ENCODE results near the gene LNX1. TPM values are rescaled to one million over a fixed set of nuclear protein-coding genes. Genes with fewer than 3 reads are reported as not detected.

Gene LNX1
- total RNA-seq, 1 donor: 0.43 TPM

DNA sequence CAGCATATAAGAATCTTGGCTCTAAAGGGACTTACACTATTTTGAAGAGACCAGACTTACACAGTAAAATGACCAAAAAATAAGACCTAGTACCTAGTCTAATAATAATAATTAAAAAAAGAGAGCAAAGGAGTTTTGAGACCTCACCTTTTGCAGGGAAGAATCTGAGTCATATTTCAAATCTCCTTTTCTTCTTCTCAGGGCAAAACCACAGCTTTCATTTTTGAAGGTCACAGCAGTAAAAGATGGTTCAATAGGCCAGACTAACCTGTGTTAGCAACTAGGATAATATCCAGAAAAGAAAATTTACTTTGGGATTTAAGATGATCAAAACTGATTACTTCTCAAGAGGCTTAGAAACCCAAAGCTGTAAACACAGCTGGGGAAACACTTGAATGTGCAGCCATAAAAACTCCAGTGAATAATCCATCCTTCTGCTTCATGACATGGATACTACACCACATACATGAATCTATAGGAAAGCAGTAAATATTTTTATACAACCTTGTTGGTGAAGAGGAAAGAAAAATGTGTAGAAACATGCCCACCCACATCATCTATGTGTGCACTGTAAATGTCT is 25.9 kb upstream of the LNX1 start:
- no peak overlapping the region for H3K4me3 ChIP-seq (ENCODE audit: low read depth, low read length)
- peak; percentile 97 for DNase-seq (ENCODE audit: low read depth)
- no peak for TF ChIP-seq CTCF (IDR thresholded peaks at IDR 0.05; ENCODE audit: insufficient read depth, low read depth, low read length)

DNA sequence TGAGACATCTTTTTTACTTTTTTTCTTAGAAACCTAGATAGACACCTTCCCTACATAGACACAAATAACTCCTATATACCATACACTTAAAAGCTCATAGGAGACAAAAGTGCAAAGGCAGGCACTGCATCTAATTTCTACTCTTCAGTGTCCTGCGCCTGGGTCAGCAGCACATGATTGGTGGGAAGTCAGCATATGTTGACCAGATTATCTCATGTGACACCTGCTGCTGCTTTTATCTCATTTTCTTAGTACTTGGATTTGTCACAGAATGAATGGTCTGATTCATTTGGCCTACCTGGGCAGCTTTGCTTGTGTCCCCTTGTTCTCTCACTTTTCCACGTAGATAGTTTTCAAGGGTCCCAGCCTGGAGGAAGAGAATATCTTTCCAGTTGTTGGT is 24.9 kb upstream of the LNX1 start:
- no peak for TF ChIP-seq CTCF (IDR thresholded peaks at IDR 0.05; ENCODE audit: insufficient read depth, low read depth, low read length)
- DNase-seq (ENCODE audit: low read depth): no peak
- no peak overlapping the region for H3K4me3 ChIP-seq (ENCODE audit: low read depth, low read length)

DNA sequence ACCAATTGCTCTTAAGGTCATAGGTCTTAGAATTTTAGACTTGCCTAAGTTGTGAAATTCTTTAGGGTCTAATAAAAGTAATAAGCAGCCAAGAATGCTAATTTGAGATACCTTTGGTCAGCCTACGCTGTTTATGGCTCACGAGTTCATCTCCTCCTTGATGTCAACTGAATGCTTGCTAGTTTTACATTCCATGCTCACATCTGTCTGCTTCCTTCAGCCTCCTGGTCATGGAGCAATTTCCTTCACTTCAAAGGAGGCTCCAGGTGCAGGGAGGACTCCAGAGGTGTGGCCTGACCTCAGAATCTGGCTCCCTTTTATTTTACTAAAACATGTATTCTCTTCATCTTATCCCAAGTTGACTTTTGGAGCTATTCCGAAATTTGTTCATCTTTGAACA is 23.3 kb upstream of the LNX1 start:
- DNase-seq (ENCODE audit: low read depth): peak; percentile 25
- peak; percentile 19 for TF ChIP-seq CTCF (IDR thresholded peaks at IDR 0.05; ENCODE audit: insufficient read depth, low read depth, low read length)
- H3K4me3 ChIP-seq (ENCODE audit: low read depth, low read length): no peak overlapping the region

DNA sequence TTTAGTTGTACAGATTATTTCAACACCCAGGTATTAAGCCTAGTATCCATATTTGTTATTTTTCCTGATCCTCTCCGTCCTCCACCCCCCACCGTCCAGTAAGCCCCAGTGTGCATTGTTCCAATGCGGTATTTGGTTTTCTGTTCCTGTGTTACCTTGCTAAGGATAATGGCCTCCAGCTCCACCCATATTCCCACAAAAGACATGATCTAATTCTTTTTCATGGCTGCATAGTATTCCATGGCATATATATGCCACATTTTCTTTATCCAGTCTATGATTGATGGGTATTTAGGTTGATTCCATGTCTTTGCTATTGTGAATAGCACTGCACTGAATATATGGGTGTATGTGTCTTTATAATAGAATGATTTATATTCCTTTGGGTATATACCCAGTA is 22.1 kb upstream of the LNX1 start:
- no peak for DNase-seq (ENCODE audit: low read depth)
- H3K4me3 ChIP-seq (ENCODE audit: low read depth, low read length): no peak overlapping the region

DNA sequence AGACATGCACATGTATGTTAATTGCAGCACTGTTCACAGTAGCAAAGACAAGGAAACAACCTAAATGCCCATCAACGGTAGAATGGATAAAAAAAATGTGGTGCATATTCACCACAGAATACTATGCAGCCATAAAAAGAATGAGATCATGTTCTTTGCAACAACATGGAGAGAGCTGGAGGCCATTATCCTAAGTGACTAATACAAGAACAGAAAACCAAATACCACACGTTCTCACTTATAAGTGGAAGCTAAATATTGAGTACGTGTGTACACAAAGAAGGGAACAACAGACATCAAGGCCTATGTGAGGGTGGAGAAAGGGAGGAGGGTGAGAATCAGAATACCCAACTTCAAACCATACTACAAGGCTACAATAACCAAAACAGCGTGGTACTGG is 17.4 kb upstream of the LNX1 start:
- no peak overlapping the region for H3K4me3 ChIP-seq (ENCODE audit: low read depth, low read length)
- TF ChIP-seq CTCF (IDR thresholded peaks at IDR 0.05; ENCODE audit: insufficient read depth, low read depth, low read length): no peak
- DNase-seq (ENCODE audit: low read depth): no peak

More for the DNA sequence above, 22.1 kb upstream of the LNX1 start:
- no peak for TF ChIP-seq CTCF (IDR thresholded peaks at IDR 0.05; ENCODE audit: insufficient read depth, low read depth, low read length)

DNA sequence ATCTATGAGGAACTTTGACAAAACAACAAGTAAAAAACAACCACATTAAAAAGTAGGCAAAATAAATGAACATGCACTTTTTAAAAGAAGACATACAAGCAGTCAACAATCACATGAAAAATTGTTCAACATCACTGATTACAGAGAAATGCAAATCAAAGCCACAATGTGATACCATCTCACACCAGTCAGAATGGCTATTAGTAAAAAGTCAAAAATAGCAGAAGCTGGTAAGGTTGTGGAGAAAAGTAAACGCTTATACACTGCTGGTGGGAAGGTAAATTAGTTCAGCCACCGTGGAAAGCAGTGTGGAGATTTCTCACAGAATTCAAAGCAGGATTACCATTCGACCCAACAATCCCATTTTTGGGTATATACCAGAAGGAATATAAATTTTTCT is 17.0 kb upstream of the LNX1 start:
- H3K4me3 ChIP-seq (ENCODE audit: low read depth, low read length): no peak overlapping the region
- no peak for TF ChIP-seq CTCF (IDR thresholded peaks at IDR 0.05; ENCODE audit: insufficient read depth, low read depth, low read length)
- no peak for DNase-seq (ENCODE audit: low read depth)

DNA sequence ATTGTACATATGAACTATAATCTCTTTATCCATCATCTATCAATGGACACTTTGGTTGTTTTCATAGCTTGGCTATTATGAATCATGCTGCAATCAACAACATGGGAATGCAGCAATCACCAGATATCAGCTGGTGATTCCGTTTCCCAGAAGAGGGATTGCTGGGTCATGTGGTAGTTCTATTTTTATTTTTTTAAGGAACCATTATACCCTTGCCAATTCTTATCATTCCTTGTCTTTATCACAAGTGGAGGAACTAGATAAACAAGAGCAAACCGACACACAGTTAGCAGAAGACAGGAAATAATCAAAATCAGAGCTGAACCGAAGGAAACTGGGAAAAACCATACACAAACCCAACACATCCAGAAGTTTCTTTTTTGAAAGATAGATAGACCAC is 14.5 kb upstream of the LNX1 start:
- TF ChIP-seq CTCF (IDR thresholded peaks at IDR 0.05; ENCODE audit: insufficient read depth, low read depth, low read length): no peak
- DNase-seq (ENCODE audit: low read depth): peak; percentile 82
- no peak overlapping the region for H3K4me3 ChIP-seq (ENCODE audit: low read depth, low read length)
